Fibroblast of skin of back (primary cell): ENCODE data around the gene ZNF443.
"Not testable (repeated sequence)": the region's sequence is repeated elsewhere in the genome, so short reads cannot be mapped to it uniquely, and the experiment has no call there.

Experiments used
- DNase-seq: peaks from one replicate; pipeline ENCODE4 v3.0.0-alpha.2; 2013

The ZNF443 gene

GRCh38 chr19:12417273-12417672 lies 23.5 kb downstream of the ZNF443 start:
- DNase-seq, result not testable (repeated sequence)

- DNase-seq, result no peak
Measured at GRCh38 chr19:12411893-12412292, 28.9 kb downstream of the ZNF443 start.

- peak; percentile 96 for DNase-seq
Measured at GRCh38 chr19:12400633-12401502, 40.0 kb downstream of the ZNF443 start, which contains the start of gene ZNF799. Gene ZNF799 (minus strand): TSS chr19:12401271. CDS start chr19:12401070, 201 bp downstream.

GRCh38 chr19:12399901-12400632 lies 40.8 kb downstream of the ZNF443 start:
- DNase-seq, result peak; percentile 26

- DNase-seq, result not testable (repeated sequence)
Measured at GRCh38 chr19:12391148-12391547, 49.7 kb downstream of the ZNF443 start.

- DNase-seq, result not testable (repeated sequence)
Measured at GRCh38 chr19:12386365-12386764, 54.5 kb downstream of the ZNF443 start.

GRCh38 chr19:12380444-12380737 lies 60.4 kb downstream of the ZNF443 start:
- DNase-seq, result no peak

- DNase-seq, result no peak
Measured at GRCh38 chr19:12379732-12380443, 60.9 kb downstream of the ZNF443 start.
